ENCODE data around the gene SPAG9. TPM values are rescaled to one million over a fixed set of nuclear protein-coding genes. Genes with fewer than 3 reads are reported as not detected.
A peak's percentile ranks its signal among the peaks of the same experiment; 100 is the strongest.

Gene SPAG9
- total and polyA plus RNA-seq, 2 experiments from 2014 or later: 26.5 to 82.7 TPM

- TF ChIP-seq EZH2phosphoT487 (IDR thresholded peaks at IDR 0.05; ENCODE audit: low read depth, severe bottlenecking, unreplicated experiment): no peak
- TF ChIP-seq CTCF (IDR thresholded peaks at IDR 0.05; ENCODE audit: poor library complexity): no peak
- H3K4me3 ChIP-seq: no peak overlapping the region
- H3K36me3 ChIP-seq (replicated peaks; ENCODE audit: insufficient read depth, low read depth): no peaks in the 10 kb centered on the region
- WGBS (ENCODE audit: low lambda C conversion rate, missing lambda C conversion rate): 97% methylated on average over 2 of the region's 2 CpGs
- H3K9me3 ChIP-seq (ENCODE audit: low read depth): no peaks in the 10 kb centered on the region
- H4K20me1 ChIP-seq (ENCODE audit: insufficient read depth, poor library complexity, severe bottlenecking): no peaks in the 10 kb centered on the region
- H3K27ac ChIP-seq: no peak overlapping the region
- H3K4me1 ChIP-seq (ENCODE audit: insufficient read depth): peaks cover 9% of the 10 kb centered on the region
- no peaks in the 10 kb centered on the region for H3K27me3 ChIP-seq
- peaks cover 4% of the 10 kb centered on the region for H3K79me2 ChIP-seq
- no peak overlapping the region for H2AFZ ChIP-seq
- no peaks in the 10 kb centered on the region for H3K9me2 ChIP-seq (replicated peaks; ENCODE audit: insufficient read depth)
- no peak for DNase-seq (ENCODE audit: low spot score)
- H3K4me2 ChIP-seq: no peak overlapping the region
These were observed 28.5 kb upstream of the SPAG9 start for GRCh38 chr17:51149163-51149562.

- 79% methylated on average over 4 of the region's 4 CpGs for WGBS (ENCODE audit: low lambda C conversion rate, missing lambda C conversion rate)
These were observed 27.0 kb upstream of the SPAG9 start for GRCh38 chr17:51147650-51148049.

GRCh38 chr17:51144266-51145022, 23.8 kb upstream of the SPAG9 start:
- Histone ChIP-seq H3K9me2 (replicated peaks; ENCODE audit: insufficient read depth) (no peaks in the 10 kb centered on the region), H3K79me2 (no peaks in the 10 kb centered on the region), H3K36me3 (replicated peaks; ENCODE audit: insufficient read depth, low read depth) (no peaks in the 10 kb centered on the region), H3K4me2 (no peak overlapping the region), H2AFZ (no peak overlapping the region), H3K4me3 (no peak overlapping the region), H3K9me3 (ENCODE audit: low read depth) (no peaks in the 10 kb centered on the region), H4K20me1 (ENCODE audit: insufficient read depth, poor library complexity, severe bottlenecking) (no peaks in the 10 kb centered on the region), H3K27me3 (no peaks in the 10 kb centered on the region), H3K27ac (peak overlapping the region; percentile 43), H3K4me1 (ENCODE audit: insufficient read depth) (no peaks in the 10 kb centered on the region)
- WGBS (ENCODE audit: low lambda C conversion rate, missing lambda C conversion rate): 78% methylated on average over 6 of the region's 6 CpGs
- TF ChIP-seq CTCF (IDR thresholded peaks at IDR 0.05; ENCODE audit: poor library complexity) (no peak), EZH2phosphoT487 (IDR thresholded peaks at IDR 0.05; ENCODE audit: low read depth, severe bottlenecking, unreplicated experiment) (no peak), EZH2 (IDR thresholded peaks at IDR 0.05; ENCODE audit: borderline replicate concordance) (no peak)
- DNase-seq (ENCODE audit: low spot score): no peak

More at GRCh38 chr17:51147650-51148049, 27.0 kb upstream of the SPAG9 start:
- H3K4me3 ChIP-seq: no peak overlapping the region
- H3K36me3 ChIP-seq (replicated peaks; ENCODE audit: insufficient read depth, low read depth): no peaks in the 10 kb centered on the region
- DNase-seq (ENCODE audit: low spot score): no peak
- H2AFZ ChIP-seq: no peak overlapping the region
- no peaks in the 10 kb centered on the region for H3K27me3 ChIP-seq
- H3K27ac ChIP-seq: peak overlapping the region; percentile 24
- H3K4me1 ChIP-seq (ENCODE audit: insufficient read depth): peaks cover 3% of the 10 kb centered on the region
- H3K79me2 ChIP-seq: no peaks in the 10 kb centered on the region
- H3K4me2 ChIP-seq: no peak overlapping the region
- H4K20me1 ChIP-seq (ENCODE audit: insufficient read depth, poor library complexity, severe bottlenecking): no peaks in the 10 kb centered on the region
- no peaks in the 10 kb centered on the region for H3K9me3 ChIP-seq (ENCODE audit: low read depth)
- H3K9me2 ChIP-seq (replicated peaks; ENCODE audit: insufficient read depth): no peaks in the 10 kb centered on the region
- no peak for TF ChIP-seq EZH2 (IDR thresholded peaks at IDR 0.05; ENCODE audit: borderline replicate concordance)
- TF ChIP-seq EZH2phosphoT487 (IDR thresholded peaks at IDR 0.05; ENCODE audit: low read depth, severe bottlenecking, unreplicated experiment): no peak
- TF ChIP-seq CTCF (IDR thresholded peaks at IDR 0.05; ENCODE audit: poor library complexity): no peak

Data from hepatocyte (in vitro differentiated cells).